Measurements from ENCODE around the gene CNOT11.
A peak's percentile ranks its signal among the peaks of the same experiment; 100 is the strongest.
"Not testable (repeated sequence)": the region's sequence is repeated elsewhere in the genome, so short reads cannot be mapped to it uniquely, and the experiment has no call there.

Gene CNOT11

GRCh38 chr2:101238930-101239759 is 13.5 kb upstream of the CNOT11 start:
- no peak for TF ChIP-seq CTCF (IDR thresholded peaks at IDR 0.05; ENCODE audit: control insufficient read depth, insufficient read depth, low read depth, low read length, missing control alignments)
- DNase-seq (ENCODE audit: low read depth): no peak
- H3K4me3 ChIP-seq (ENCODE audit: control insufficient read depth, low read depth, low read length): no peak overlapping the region

- not testable (repeated sequence) for H3K4me3 ChIP-seq (ENCODE audit: control insufficient read depth, low read depth, low read length); DNase-seq (ENCODE audit: low read depth)
These were observed 12.9 kb upstream of the CNOT11 start for GRCh38 chr2:101239760-101240118.

GRCh38 chr2:101240694-101241093 is 12.0 kb upstream of the CNOT11 start:
- DNase-seq (ENCODE audit: low read depth); H3K4me3 ChIP-seq (ENCODE audit: control insufficient read depth, low read depth, low read length): not testable (repeated sequence)
- peak; percentile 54 for TF ChIP-seq CTCF (IDR thresholded peaks at IDR 0.05; ENCODE audit: control insufficient read depth, insufficient read depth, low read depth, low read length, missing control alignments)

- no peak for TF ChIP-seq CTCF (IDR thresholded peaks at IDR 0.05; ENCODE audit: control insufficient read depth, insufficient read depth, low read depth, low read length, missing control alignments)
- DNase-seq (ENCODE audit: low read depth): no peak
- no peak overlapping the region for H3K4me3 ChIP-seq (ENCODE audit: control insufficient read depth, low read depth, low read length)
These were observed 11.5 kb upstream of the CNOT11 start for GRCh38 chr2:101241158-101241557.

- DNase-seq (ENCODE audit: low read depth); H3K4me3 ChIP-seq (ENCODE audit: control insufficient read depth, low read depth, low read length): not testable (repeated sequence)
These were observed 8.3 kb upstream of the CNOT11 start for GRCh38 chr2:101244373-101244772.

GRCh38 chr2:101244899-101245298 is 7.8 kb upstream of the CNOT11 start:
- not testable (repeated sequence) for DNase-seq (ENCODE audit: low read depth); H3K4me3 ChIP-seq (ENCODE audit: control insufficient read depth, low read depth, low read length)

DNA sequence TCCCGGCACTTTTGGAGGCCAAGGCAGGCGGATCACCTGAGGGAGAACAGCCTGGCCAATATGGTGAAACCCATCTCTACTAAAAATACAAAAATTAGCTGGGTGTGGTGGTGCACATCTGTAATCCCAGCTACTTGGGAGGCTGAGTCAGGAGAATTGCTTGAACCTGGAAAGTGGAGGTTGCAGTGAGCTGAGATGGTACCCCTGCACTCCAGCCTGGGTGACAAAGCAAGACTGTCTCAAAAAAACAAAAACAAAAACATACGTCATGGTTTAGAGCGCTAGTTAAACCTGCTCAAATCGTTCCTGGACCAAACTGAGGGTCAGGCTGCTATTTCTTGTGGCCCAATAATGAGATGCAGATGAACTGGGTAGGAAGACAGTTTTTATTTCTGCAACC is 7.2 kb upstream of the CNOT11 start:
- not testable (repeated sequence) for DNase-seq (ENCODE audit: low read depth); H3K4me3 ChIP-seq (ENCODE audit: control insufficient read depth, low read depth, low read length)

GRCh38 chr2:101248756-101249155 is 3.9 kb upstream of the CNOT11 start:
- DNase-seq (ENCODE audit: low read depth); H3K4me3 ChIP-seq (ENCODE audit: control insufficient read depth, low read depth, low read length): not testable (repeated sequence)

GRCh38 chr2:101249826-101250225 is 2.9 kb upstream of the CNOT11 start:
- TF ChIP-seq CTCF (IDR thresholded peaks at IDR 0.05; ENCODE audit: control insufficient read depth, insufficient read depth, low read depth, low read length, missing control alignments): no peak
- H3K4me3 ChIP-seq (ENCODE audit: control insufficient read depth, low read depth, low read length): no peak overlapping the region
- DNase-seq (ENCODE audit: low read depth): no peak

GRCh38 chr2:101251246-101251781 is 1.4 kb upstream of the CNOT11 start:
- not testable (repeated sequence) for DNase-seq (ENCODE audit: low read depth); H3K4me3 ChIP-seq (ENCODE audit: control insufficient read depth, low read depth, low read length)
